Fibroblast of pulmonary artery (primary cell): Measurements from ENCODE around the gene FPR1.

Experiments used
- DNase-seq: peaks from one replicate; pipeline ENCODE4 v3.0.0-alpha.2; 2010; ENCODE audit warnings: low read depth
- H3K4me3 ChIP-seq: replicated peaks from 2 replicates; pipeline ENCODE4 v1.5.1; 2011; ENCODE audit warnings: low read depth, mild to moderate bottlenecking, control low read depth, low read length, moderate library complexity
- CTCF ChIP-seq: IDR thresholded peaks from 2 replicates; pipeline ENCODE4 v1.5.1; 2011; ENCODE audit warnings: mild to moderate bottlenecking, control low read depth, low read length, inconsistent platforms; ENCODE audit errors: missing control alignments

Gene FPR1

GRCh38 chr19:51714848-51715247, 36.8 kb downstream of the FPR1 start:
- no peak for DNase-seq
- no peak for TF ChIP-seq CTCF
- H3K4me3 ChIP-seq: no peak overlapping the region

- DNase-seq: no peak
- TF ChIP-seq CTCF: no peak
- no peak overlapping the region for H3K4me3 ChIP-seq
Observed at GRCh38 chr19:51713319-51714285, 38.1 kb downstream of the FPR1 start.

GRCh38 chr19:51712461-51713081, 39.1 kb downstream of the FPR1 start:
- TF ChIP-seq CTCF: peak; percentile 55
- H3K4me3 ChIP-seq: no peak overlapping the region
- DNase-seq: peak; percentile 67

GRCh38 chr19:51711702-51712101, 40.0 kb downstream of the FPR1 start:
- no peak for TF ChIP-seq CTCF
- no peak for DNase-seq
- no peak overlapping the region for H3K4me3 ChIP-seq

GRCh38 chr19:51710163-51710562, 41.5 kb downstream of the FPR1 start:
- no peak for TF ChIP-seq CTCF
- DNase-seq: no peak
- H3K4me3 ChIP-seq: no peak overlapping the region

GRCh38 chr19:51709575-51709974, 42.1 kb downstream of the FPR1 start:
- H3K4me3 ChIP-seq: no peak overlapping the region
- no peak for TF ChIP-seq CTCF
- no peak for DNase-seq
